Measurements from ENCODE around the gene LRRC27.
A peak's percentile ranks its signal among the peaks of the same experiment; 100 is the strongest.

The LRRC27 gene

GRCh38 chr10:132296666-132297443, 35.1 kb upstream of the LRRC27 start:
- no peak for TF ChIP-seq CTCF (IDR thresholded peaks at IDR 0.05; ENCODE audit: unreplicated experiment in 3 of 3)
- Mint-ChIP-seq H3K27me3 (ENCODE audit: low read depth) (peaks cover 19% of the 10 kb centered on the region), H3K4me1 (peaks cover 15% of the 10 kb centered on the region), H3K4me3 (no peak overlapping the region), H3K27ac (no peak overlapping the region), H3K36me3 (ENCODE audit: low read depth) (no peaks in the 10 kb centered on the region), H3K9me3 (no peaks in the 10 kb centered on the region)

GRCh38 chr10:132297526-132297925, 34.5 kb upstream of the LRRC27 start:
- H3K27me3 Mint-ChIP-seq (ENCODE audit: low read depth) = peaks cover 19% of the 10 kb centered on the region
- H3K4me3 Mint-ChIP-seq = no peak overlapping the region
- H3K9me3 Mint-ChIP-seq = peaks cover under 1% of the 10 kb centered on the region
- H3K4me1 Mint-ChIP-seq = peaks cover 15% of the 10 kb centered on the region
- no peaks in the 10 kb centered on the region for H3K36me3 Mint-ChIP-seq (ENCODE audit: low read depth)
- no peak overlapping the region for H3K27ac Mint-ChIP-seq
- TF ChIP-seq CTCF (IDR thresholded peaks at IDR 0.05; ENCODE audit: unreplicated experiment in 3 of 3) = no peak

- peaks cover 20% of the 10 kb centered on the region for H3K4me1 Mint-ChIP-seq
- H3K36me3 Mint-ChIP-seq (ENCODE audit: low read depth) = no peaks in the 10 kb centered on the region
- H3K27me3 Mint-ChIP-seq (ENCODE audit: low read depth) = peaks cover 25% of the 10 kb centered on the region
- no peak overlapping the region for H3K4me3 Mint-ChIP-seq
- TF ChIP-seq CTCF (IDR thresholded peaks at IDR 0.05; ENCODE audit: unreplicated experiment in 3 of 3) = no peak
- H3K27ac Mint-ChIP-seq = no peak overlapping the region
- H3K9me3 Mint-ChIP-seq = peaks cover 6% of the 10 kb centered on the region
Measured at GRCh38 chr10:132298038-132298881, 33.7 kb upstream of the LRRC27 start.

GRCh38 chr10:132299371-132300336, 32.3 kb upstream of the LRRC27 start:
- H3K27ac Mint-ChIP-seq = no peak overlapping the region
- no peak for TF ChIP-seq CTCF (IDR thresholded peaks at IDR 0.05; ENCODE audit: unreplicated experiment in 3 of 3)
- H3K4me1 Mint-ChIP-seq = peaks cover 20% of the 10 kb centered on the region
- H3K27me3 Mint-ChIP-seq (ENCODE audit: low read depth) = peaks cover 34% of the 10 kb centered on the region
- H3K4me3 Mint-ChIP-seq = no peak overlapping the region
- no peaks in the 10 kb centered on the region for H3K36me3 Mint-ChIP-seq (ENCODE audit: low read depth)
- H3K9me3 Mint-ChIP-seq = peaks cover 8% of the 10 kb centered on the region

- no peak for TF ChIP-seq CTCF (IDR thresholded peaks at IDR 0.05; ENCODE audit: unreplicated experiment in 3 of 3)
- Mint-ChIP-seq H3K9me3 (peaks cover 8% of the 10 kb centered on the region), H3K27me3 (ENCODE audit: low read depth) (peaks cover 40% of the 10 kb centered on the region), H3K36me3 (ENCODE audit: low read depth) (no peaks in the 10 kb centered on the region), H3K4me3 (peak overlapping the region in 1 of 3 experiments; percentile 25), H3K4me1 (peaks cover 15% of the 10 kb centered on the region), H3K27ac (no peak overlapping the region)
Measured at GRCh38 chr10:132300582-132300981, 31.4 kb upstream of the LRRC27 start.
